ENCODE measurements around the gene SBF2. TPM values are rescaled to one million over a fixed set of nuclear protein-coding genes. Genes with fewer than 3 reads are reported as not detected.

The SBF2 gene
- total RNA-seq, 3 donors from 2014 or later, result 74.8 to 91.9 (median 88.2) TPM

DNA sequence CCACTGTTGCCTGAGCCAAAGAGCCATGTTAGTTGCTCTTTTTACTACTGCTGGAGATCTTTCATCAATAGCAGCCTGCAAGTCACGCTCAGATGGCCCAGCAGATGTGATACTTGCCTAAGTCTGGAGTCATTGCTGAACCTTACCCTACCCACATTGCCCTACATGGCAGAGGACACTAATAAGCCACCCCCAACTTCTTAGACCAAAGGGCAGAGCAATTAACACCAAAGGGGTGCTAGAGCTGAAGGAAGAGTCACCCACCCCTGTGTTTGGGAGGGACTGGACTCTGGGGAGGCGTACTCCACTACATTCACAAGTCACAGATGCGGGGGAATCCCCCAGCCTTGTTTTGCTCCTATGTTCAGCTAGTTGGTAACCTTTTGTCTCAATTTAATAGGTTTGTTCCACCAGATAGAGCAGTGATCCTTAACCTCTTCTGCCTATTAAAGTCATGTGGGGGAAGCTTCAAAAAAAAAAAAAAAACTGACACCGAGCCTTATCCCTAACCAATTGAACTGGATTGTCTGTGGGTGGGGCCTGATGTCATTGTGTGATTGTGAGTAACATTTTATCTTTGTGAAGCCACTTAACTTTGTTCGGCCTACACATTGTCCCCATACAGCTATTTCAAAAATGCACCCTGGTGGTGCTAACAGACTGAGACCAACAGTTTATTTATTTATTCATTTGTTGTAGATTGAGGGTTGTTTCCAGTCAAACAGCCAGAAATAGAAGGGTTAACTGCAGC, 23.9 kb upstream of the SBF2 start:
- Histone ChIP-seq H3K4me3 (no peak overlapping the region), H3K9me3 (no peaks in the 10 kb centered on the region), H3K27ac (peak overlapping the region; percentile 9 to 62), H3K4me1 (no peaks in the 10 kb centered on the region), H3K27me3 (no peaks in the 10 kb centered on the region), H3K36me3 (no peaks in the 10 kb centered on the region)
- no peak for DNase-seq (ENCODE audit: low spot score in 2 of 2)
- intact Hi-C loops (cut with DNase I; ENCODE audit: low total_unique reads), result loop anchor here (2.0 kb wide), 1 partner anchor 59 kb away; no protein-coding TSS in a partner anchor
- TF ChIP-seq POLR2A (IDR thresholded peaks at IDR 0.05) (no peak), POLR2AphosphoS5 (IDR thresholded peaks at IDR 0.05) (no peak)
- TF ChIP-seq, protein P1, sequence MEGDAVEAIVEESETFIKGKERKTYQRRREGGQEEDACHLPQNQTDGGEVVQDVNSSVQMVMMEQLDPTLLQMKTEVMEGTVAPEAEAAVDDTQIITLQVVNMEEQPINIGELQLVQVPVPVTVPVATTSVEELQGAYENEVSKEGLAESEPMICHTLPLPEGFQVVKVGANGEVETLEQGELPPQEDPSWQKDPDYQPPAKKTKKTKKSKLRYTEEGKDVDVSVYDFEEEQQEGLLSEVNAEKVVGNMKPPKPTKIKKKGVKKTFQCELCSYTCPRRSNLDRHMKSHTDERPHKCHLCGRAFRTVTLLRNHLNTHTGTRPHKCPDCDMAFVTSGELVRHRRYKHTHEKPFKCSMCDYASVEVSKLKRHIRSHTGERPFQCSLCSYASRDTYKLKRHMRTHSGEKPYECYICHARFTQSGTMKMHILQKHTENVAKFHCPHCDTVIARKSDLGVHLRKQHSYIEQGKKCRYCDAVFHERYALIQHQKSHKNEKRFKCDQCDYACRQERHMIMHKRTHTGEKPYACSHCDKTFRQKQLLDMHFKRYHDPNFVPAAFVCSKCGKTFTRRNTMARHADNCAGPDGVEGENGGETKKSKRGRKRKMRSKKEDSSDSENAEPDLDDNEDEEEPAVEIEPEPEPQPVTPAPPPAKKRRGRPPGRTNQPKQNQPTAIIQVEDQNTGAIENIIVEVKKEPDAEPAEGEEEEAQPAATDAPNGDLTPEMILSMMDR (IDR thresholded peaks at IDR 0.05), result no peak

DNA sequence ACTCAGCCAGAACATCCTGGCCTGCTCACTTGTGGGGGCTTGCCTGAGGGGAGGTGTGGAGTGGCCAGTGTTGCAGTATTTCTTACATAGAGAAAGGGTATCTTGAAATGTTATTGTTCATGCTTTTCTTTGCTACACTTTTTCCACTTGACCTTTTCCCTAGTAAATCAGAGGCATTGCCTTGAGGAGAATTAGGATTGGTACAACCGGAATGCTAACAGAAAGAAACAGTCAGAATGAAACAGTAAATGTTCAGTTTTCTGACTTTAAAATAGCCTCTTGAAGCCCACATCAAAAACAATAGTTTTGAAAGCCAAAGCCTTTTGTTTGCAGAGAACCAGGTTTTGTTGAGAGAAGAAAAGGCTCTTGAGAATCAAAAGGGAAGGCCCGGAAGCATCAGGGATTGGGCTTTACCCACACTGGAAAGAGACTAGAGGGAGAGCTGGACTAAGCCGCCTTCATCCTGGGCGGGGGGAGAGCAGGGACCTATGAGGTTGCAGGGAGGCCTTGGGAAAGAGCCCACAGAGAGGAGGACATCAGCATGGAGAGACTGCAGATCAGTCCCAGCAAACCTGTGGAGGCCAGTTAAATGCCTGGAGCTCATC, 23.2 kb upstream of the SBF2 start:
- Histone ChIP-seq H3K9me3 (no peaks in the 10 kb centered on the region), H3K36me3 (no peaks in the 10 kb centered on the region), H3K4me1 (no peaks in the 10 kb centered on the region), H3K4me3 (no peak overlapping the region), H3K27me3 (no peaks in the 10 kb centered on the region), H3K27ac (peak overlapping the region; percentile 9 to 62)
- no peak for DNase-seq (ENCODE audit: low spot score in 2 of 2)
- intact Hi-C loops (cut with DNase I; ENCODE audit: low total_unique reads), result no loop called here
- TF ChIP-seq POLR2A (IDR thresholded peaks at IDR 0.05) (no peak), POLR2AphosphoS5 (IDR thresholded peaks at IDR 0.05) (no peak)

DNA sequence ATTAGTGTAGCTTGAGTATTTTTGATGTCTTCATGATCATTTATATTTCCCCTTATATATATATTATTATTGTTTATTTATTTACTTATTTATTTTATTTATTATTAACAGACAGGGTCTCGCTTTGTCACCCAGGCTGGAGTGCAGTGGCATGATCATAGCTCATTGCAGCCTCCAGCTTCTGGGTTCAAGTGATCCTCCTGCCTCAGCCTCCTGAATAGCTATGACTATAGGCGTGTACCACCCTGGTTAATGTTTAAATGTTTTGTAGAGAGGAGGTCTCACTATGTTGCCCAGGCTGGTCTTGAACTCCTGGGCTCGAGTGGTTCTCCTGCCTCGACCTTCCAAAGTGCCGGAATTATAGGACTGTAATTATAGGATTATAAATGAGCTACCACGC, 21.1 kb upstream of the SBF2 start:
- Histone ChIP-seq H3K9me3 (no peaks in the 10 kb centered on the region), H3K27me3 (no peaks in the 10 kb centered on the region), H3K27ac (no peak overlapping the region), H3K4me1 (no peaks in the 10 kb centered on the region), H3K4me3 (no peak overlapping the region), H3K36me3 (no peaks in the 10 kb centered on the region)
- intact Hi-C loops (cut with DNase I; ENCODE audit: low total_unique reads), result no loop called here
- no peak for DNase-seq (ENCODE audit: low spot score in 2 of 2)
- TF ChIP-seq POLR2A (IDR thresholded peaks at IDR 0.05) (no peak), POLR2AphosphoS5 (IDR thresholded peaks at IDR 0.05) (no peak)
- TF ChIP-seq, protein P1 (IDR thresholded peaks at IDR 0.05), result no peak

DNA sequence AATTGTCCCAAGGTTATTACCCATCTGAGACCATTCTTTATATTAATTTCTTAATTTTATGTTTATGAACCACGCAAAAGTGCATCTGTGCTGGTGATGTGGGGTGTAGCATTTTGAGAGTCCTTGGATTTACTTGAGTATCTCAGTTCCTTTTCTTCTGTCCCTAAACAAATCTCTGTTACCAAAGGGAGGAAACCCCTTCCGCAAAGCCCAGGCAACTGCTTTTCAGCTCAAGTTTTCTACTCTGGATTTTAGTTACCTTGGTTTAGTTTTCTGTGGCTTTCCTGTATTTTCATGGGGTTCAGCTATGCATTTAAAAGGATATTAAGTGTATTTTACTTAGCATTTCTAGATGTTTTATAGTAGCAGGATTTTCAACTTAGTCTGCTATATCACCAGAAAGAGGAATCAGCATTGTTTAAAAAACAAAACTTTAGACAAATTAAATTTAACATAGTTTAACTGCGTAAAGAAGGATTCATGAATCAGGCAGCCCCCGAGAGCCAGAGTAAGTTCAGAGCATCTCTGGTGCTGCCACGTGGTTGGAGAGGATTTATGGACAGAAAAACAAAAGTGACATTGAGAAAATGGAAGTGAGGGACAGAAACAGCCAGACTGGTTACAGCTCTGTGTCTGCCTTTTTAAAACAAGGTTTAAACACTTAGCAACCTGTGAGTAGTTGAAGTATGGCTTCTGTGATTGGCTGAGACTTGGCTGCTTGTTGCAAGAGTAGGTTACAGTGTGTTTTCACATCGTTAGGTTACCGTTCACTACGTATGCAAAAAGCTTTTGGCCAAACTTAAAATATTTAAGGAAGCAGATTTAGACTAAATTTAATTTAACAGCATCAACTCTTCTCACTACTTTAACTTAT, 20.4 kb upstream of the SBF2 start:
- H3K27ac ChIP-seq, result no peak overlapping the region
- no peaks in the 10 kb centered on the region for H3K27me3 ChIP-seq
- DNase-seq (ENCODE audit: low spot score in 2 of 2), result no peak
- H3K36me3 ChIP-seq, result no peaks in the 10 kb centered on the region
- H3K4me1 ChIP-seq, result no peaks in the 10 kb centered on the region
- no peak for TF ChIP-seq POLR2AphosphoS5 (IDR thresholded peaks at IDR 0.05)
- TF ChIP-seq, protein P1 (IDR thresholded peaks at IDR 0.05), result no peak
- TF ChIP-seq POLR2A (IDR thresholded peaks at IDR 0.05), result no peak
- no peak overlapping the region for H3K4me3 ChIP-seq
- intact Hi-C loops (cut with DNase I; ENCODE audit: low total_unique reads), result no loop called here
- no peaks in the 10 kb centered on the region for H3K9me3 ChIP-seq

DNA sequence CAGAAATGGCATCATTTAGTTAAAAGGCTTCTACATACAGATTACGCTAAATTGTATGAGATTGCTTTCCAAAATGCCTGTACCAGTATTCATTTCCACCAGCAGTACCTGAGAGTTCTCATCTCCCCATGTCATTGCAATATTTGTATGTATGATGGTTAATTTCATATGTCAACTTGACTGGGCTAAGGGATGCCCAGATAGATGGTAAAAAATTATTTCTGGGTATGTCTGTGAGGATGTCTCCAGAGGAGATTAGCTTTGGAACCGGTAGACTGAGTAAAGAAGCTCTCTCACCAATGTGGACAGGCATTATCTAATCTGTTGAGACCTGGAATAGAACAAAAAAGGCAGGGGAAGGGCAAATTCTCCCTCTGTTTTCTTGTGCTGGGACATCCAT, 17.8 kb upstream of the SBF2 start:
- Histone ChIP-seq H3K4me3 (no peak overlapping the region), H3K36me3 (no peaks in the 10 kb centered on the region), H3K4me1 (peaks cover 0 to 5% of the 10 kb centered on the region in 2 donors), H3K27ac (no peak overlapping the region), H3K27me3 (no peaks in the 10 kb centered on the region), H3K9me3 (no peaks in the 10 kb centered on the region)
- no peak for DNase-seq (ENCODE audit: low spot score in 2 of 2)
- TF ChIP-seq, protein P1 (IDR thresholded peaks at IDR 0.05), result no peak
- TF ChIP-seq POLR2AphosphoS5 (IDR thresholded peaks at IDR 0.05) (no peak), POLR2A (IDR thresholded peaks at IDR 0.05) (no peak)
- intact Hi-C loops (cut with DNase I; ENCODE audit: low total_unique reads), result no loop called here
